ENCODE measurements around the gene CTNND2. TPM values are rescaled to one million over a fixed set of nuclear protein-coding genes. Genes with fewer than 3 reads are reported as not detected.

Gene CTNND2
- total RNA-seq, 1 donor from 2014 or later, result 13.9 TPM

DNA sequence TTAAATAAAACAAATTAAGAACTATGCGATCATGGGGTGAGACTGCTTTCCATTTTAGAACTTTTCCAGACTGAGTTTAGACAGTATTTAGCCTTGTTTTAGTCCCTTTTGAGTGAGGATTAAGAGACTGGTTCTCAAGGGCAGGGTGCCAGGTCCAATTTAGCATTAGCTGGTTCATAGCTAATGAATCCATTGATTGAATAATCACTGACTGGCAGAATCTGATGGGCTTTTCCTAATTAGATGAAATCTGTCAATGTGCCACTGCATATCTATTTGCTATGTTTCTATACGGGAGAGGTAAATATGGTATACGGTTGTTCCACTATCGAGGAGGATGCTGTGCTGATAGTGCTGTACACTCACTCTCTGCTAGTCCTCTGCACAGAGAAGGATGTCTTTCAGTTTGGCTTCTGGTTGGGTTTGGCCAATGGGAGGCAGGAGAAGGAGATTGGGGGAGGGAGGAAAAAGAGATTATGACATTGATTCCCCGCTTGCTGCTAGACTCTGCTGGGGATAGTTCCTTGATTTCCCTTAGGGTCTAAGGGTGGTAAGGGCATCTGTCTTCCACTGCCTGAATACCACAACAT is 496.6 kb downstream of the CTNND2 start:
- TF ChIP-seq, protein P1, sequence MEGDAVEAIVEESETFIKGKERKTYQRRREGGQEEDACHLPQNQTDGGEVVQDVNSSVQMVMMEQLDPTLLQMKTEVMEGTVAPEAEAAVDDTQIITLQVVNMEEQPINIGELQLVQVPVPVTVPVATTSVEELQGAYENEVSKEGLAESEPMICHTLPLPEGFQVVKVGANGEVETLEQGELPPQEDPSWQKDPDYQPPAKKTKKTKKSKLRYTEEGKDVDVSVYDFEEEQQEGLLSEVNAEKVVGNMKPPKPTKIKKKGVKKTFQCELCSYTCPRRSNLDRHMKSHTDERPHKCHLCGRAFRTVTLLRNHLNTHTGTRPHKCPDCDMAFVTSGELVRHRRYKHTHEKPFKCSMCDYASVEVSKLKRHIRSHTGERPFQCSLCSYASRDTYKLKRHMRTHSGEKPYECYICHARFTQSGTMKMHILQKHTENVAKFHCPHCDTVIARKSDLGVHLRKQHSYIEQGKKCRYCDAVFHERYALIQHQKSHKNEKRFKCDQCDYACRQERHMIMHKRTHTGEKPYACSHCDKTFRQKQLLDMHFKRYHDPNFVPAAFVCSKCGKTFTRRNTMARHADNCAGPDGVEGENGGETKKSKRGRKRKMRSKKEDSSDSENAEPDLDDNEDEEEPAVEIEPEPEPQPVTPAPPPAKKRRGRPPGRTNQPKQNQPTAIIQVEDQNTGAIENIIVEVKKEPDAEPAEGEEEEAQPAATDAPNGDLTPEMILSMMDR (IDR thresholded peaks at IDR 0.05), result no peak
- TF ChIP-seq EZH2phosphoT487 (IDR thresholded peaks at IDR 0.05) (no peak), EZH2 (IDR thresholded peaks at IDR 0.05) (no peak)
- H3K27me3 Mint-ChIP-seq (ENCODE audit: insufficient read depth, low read depth), result no peaks in the 10 kb centered on the region
- H3F3A ChIP-seq (ENCODE audit: low read depth), result peaks cover 5% of the 10 kb centered on the region
- H3K27ac ChIP-seq, result no peak overlapping the region
- no peak overlapping the region for H3K4me3 Mint-ChIP-seq
- no peak overlapping the region for H2AFZ ChIP-seq (replicated peaks)
- DNase-seq (ENCODE audit: low spot score), result no peak
- H3K9me3 ChIP-seq (ENCODE audit: low read depth), result no peaks in the 10 kb centered on the region
- no peak overlapping the region for H3K4me2 ChIP-seq
- no peaks in the 10 kb centered on the region for H3K27me3 ChIP-seq
- no peak overlapping the region for H3K9ac ChIP-seq
- H4K20me1 ChIP-seq (ENCODE audit: low read depth), result no peaks in the 10 kb centered on the region
- H3K36me3 Mint-ChIP-seq, result peaks cover 18% of the 10 kb centered on the region
- H3K4me3 ChIP-seq, result no peak overlapping the region
- peaks cover 13% of the 10 kb centered on the region for H3K4me1 ChIP-seq
- H3K4me1 Mint-ChIP-seq, result peaks cover 6% of the 10 kb centered on the region
- H3K9me3 Mint-ChIP-seq, result no peaks in the 10 kb centered on the region
- H3K36me3 ChIP-seq, result no peaks in the 10 kb centered on the region
- no peak overlapping the region for H3K27ac Mint-ChIP-seq
- no peaks in the 10 kb centered on the region for H3K79me2 ChIP-seq (ENCODE audit: low read depth)

DNA sequence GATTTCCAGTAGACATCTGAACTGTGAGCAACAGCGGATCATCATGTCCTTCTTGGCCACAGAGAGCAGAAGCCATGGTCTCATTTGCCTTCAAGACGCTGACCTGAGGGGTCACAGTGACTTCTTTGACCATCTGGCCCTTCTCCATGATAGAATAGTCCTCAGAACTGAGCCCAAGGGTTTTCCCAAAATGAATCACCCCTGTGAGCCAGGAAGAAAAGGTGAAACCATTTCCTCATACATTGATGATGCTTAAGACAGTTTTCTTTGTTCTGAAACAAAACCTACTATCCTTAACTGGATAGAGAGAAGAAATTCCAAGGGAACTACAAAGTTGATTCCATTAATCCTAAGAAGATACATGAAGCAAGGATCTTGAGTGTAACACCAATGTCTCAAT is 503.9 kb downstream of the CTNND2 start:
- H3K36me3 Mint-ChIP-seq, result peaks cover 16% of the 10 kb centered on the region
- no peak overlapping the region for H3K27ac Mint-ChIP-seq
- peaks cover 26% of the 10 kb centered on the region for H3K4me1 Mint-ChIP-seq
- H3F3A ChIP-seq (ENCODE audit: low read depth), result no peaks in the 10 kb centered on the region
- H3K9ac ChIP-seq, result no peak overlapping the region
- H3K27me3 ChIP-seq, result no peaks in the 10 kb centered on the region
- TF ChIP-seq, protein P1 (IDR thresholded peaks at IDR 0.05), result no peak
- TF ChIP-seq EZH2 (IDR thresholded peaks at IDR 0.05) (no peak), EZH2phosphoT487 (IDR thresholded peaks at IDR 0.05) (no peak)
- H3K9me3 ChIP-seq (ENCODE audit: low read depth), result no peaks in the 10 kb centered on the region
- H4K20me1 ChIP-seq (ENCODE audit: low read depth), result no peaks in the 10 kb centered on the region
- no peak for DNase-seq (ENCODE audit: low spot score)
- no peaks in the 10 kb centered on the region for H3K9me3 Mint-ChIP-seq
- no peak overlapping the region for H3K4me2 ChIP-seq
- H3K36me3 ChIP-seq, result no peaks in the 10 kb centered on the region
- H2AFZ ChIP-seq (replicated peaks), result no peak overlapping the region
- H3K4me3 ChIP-seq, result no peak overlapping the region
- no peaks in the 10 kb centered on the region for H3K27me3 Mint-ChIP-seq (ENCODE audit: insufficient read depth, low read depth)
- no peaks in the 10 kb centered on the region for H3K79me2 ChIP-seq (ENCODE audit: low read depth)
- H3K4me3 Mint-ChIP-seq, result no peak overlapping the region
- no peak overlapping the region for H3K27ac ChIP-seq
- peaks cover 11% of the 10 kb centered on the region for H3K4me1 ChIP-seq

DNA sequence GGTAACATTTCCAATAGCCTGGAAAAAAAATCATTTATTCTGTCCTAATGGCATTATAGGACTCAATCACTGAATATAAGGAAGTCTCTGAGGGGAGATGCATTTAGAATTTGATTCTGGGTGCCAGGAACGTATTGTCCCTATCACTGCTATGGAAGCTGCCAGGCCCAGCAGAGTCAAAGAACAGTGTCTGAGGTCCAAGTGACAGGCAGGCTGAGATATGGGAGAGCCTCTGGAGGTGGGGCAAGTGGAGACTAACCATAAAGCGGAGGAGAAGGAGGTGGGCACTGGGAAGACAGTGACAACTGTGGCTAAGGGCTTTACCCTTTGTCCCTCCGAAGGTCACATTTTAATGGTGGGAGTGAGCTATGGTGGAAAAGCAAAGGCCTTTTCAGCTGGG is 505.5 kb downstream of the CTNND2 start:
- Mint-ChIP-seq H3K27me3 (ENCODE audit: insufficient read depth, low read depth) (no peaks in the 10 kb centered on the region), H3K27ac (no peak overlapping the region), H3K4me1 (peaks cover 31% of the 10 kb centered on the region), H3K9me3 (no peaks in the 10 kb centered on the region), H3K4me3 (no peak overlapping the region), H3K36me3 (peaks cover 19% of the 10 kb centered on the region)
- no peak overlapping the region for H3K4me2 ChIP-seq
- no peaks in the 10 kb centered on the region for H3K79me2 ChIP-seq (ENCODE audit: low read depth)
- no peaks in the 10 kb centered on the region for H3K9me3 ChIP-seq (ENCODE audit: low read depth)
- H3K4me3 ChIP-seq, result no peak overlapping the region
- H3F3A ChIP-seq (ENCODE audit: low read depth), result no peaks in the 10 kb centered on the region
- no peaks in the 10 kb centered on the region for H3K27me3 ChIP-seq
- H2AFZ ChIP-seq (replicated peaks), result no peak overlapping the region
- no peaks in the 10 kb centered on the region for H3K36me3 ChIP-seq
- H3K9ac ChIP-seq, result no peak overlapping the region
- H3K4me1 ChIP-seq, result peaks cover 11% of the 10 kb centered on the region
- H4K20me1 ChIP-seq (ENCODE audit: low read depth), result no peaks in the 10 kb centered on the region
- DNase-seq (ENCODE audit: low spot score), result no peak
- H3K27ac ChIP-seq, result no peak overlapping the region
- TF ChIP-seq EZH2 (IDR thresholded peaks at IDR 0.05) (no peak), EZH2phosphoT487 (IDR thresholded peaks at IDR 0.05) (no peak)
- TF ChIP-seq, protein P1 (IDR thresholded peaks at IDR 0.05), result no peak
